IPS-15b (cell line): Measurements from ENCODE around the gene CFAP52.
"Not testable (repeated sequence)": the region's sequence is repeated elsewhere in the genome, so short reads cannot be mapped to it uniquely, and the experiment has no call there.

Source experiments
- H3K27me3 ChIP-seq: one replicate; pipeline ENCODE4 v1.6.1; 2013; ENCODE audit warnings: low read length; ENCODE audit not compliant: control insufficient read depth, insufficient read depth
- H3K36me3 ChIP-seq: one replicate; pipeline ENCODE4 v1.6.1; 2013; ENCODE audit warnings: low read length; ENCODE audit not compliant: control insufficient read depth, insufficient read depth
- H3K4me1 ChIP-seq: one replicate; pipeline ENCODE4 v1.6.1; 2013; ENCODE audit warnings: mild to moderate bottlenecking, low read length; ENCODE audit not compliant: control insufficient read depth, insufficient read depth
- H3K4me3 ChIP-seq: one replicate; pipeline ENCODE4 v1.5.1; 2013; ENCODE audit warnings: low read depth, low read length
- H3K9ac ChIP-seq: one replicate; pipeline ENCODE4 v1.6.1; 2013; ENCODE audit warnings: low read depth, mild to moderate bottlenecking, low read length
- H3K9me3 ChIP-seq: one replicate; pipeline ENCODE4 v1.6.1; 2013; ENCODE audit warnings: mild to moderate bottlenecking, low read length; ENCODE audit not compliant: control insufficient read depth, insufficient read depth

CFAP52 gene

GRCh38 chr17:9648521-9649110 is 72.2 kb downstream of the CFAP52 start:
- Histone ChIP-seq H3K9me3 (no peaks in the 10 kb centered on the region), H3K4me1 (peaks cover 13% of the 10 kb centered on the region), H3K27me3 (peaks cover 7% of the 10 kb centered on the region), H3K36me3 (no peaks in the 10 kb centered on the region), H3K9ac (no peak overlapping the region), H3K4me3 (no peak overlapping the region)

- Histone ChIP-seq H3K36me3 (peaks cover 3% of the 10 kb centered on the region), H3K9me3 (no peaks in the 10 kb centered on the region), H3K4me3 (no peak overlapping the region), H3K9ac (no peak overlapping the region), H3K27me3 (no peaks in the 10 kb centered on the region), H3K4me1 (no peaks in the 10 kb centered on the region)
Observed at GRCh38 chr17:9658593-9659211, 82.3 kb downstream of the CFAP52 start.

DNA sequence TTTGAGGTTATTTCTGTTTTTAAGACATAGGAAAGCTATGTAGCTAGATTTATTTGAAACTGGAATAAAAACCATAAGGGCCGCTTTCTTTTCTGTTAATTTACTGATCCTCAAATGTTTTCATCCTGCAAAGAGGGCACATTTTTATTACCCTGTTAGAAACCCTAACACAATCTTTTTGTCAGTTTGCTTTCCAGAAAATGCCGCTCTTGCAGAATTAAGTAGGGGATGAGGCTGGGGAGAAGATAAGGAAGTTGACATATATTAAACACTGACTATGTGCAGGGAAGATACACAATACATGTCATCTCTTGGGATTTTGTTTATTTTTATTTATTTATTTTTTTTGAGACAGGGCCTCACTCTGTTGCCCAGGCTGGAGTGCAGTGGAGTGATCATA is 84.6 kb downstream of the CFAP52 start:
- Histone ChIP-seq H3K9ac (no peak overlapping the region), H3K27me3 (no peaks in the 10 kb centered on the region), H3K36me3 (peaks cover 3% of the 10 kb centered on the region), H3K4me1 (no peaks in the 10 kb centered on the region), H3K9me3 (no peaks in the 10 kb centered on the region), H3K4me3 (no peak overlapping the region)

DNA sequence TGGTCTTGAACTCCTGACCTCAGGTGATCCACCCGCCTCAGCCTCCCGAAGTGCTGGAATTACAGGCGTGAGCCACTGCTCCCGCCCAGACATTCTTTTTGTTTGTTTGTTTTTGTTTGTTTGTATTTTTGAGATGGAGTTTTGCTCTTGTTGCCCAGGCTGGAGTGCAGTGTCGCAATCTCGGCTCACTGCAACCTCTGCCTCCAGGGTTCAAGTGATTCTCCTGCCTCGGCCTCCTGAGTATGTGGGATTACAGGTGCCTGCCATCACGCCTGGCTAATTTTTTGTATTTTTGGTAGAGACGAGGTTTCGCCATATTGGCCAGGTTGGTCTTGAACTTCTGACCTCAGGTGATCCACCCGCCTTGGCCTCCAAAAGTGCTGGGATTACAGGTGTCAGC is 87.1 kb downstream of the CFAP52 start:
- H3K9me3 ChIP-seq, H3K4me1 ChIP-seq, H3K27me3 ChIP-seq, H3K36me3 ChIP-seq, H3K9ac ChIP-seq, H3K4me3 ChIP-seq: not testable (repeated sequence)

DNA sequence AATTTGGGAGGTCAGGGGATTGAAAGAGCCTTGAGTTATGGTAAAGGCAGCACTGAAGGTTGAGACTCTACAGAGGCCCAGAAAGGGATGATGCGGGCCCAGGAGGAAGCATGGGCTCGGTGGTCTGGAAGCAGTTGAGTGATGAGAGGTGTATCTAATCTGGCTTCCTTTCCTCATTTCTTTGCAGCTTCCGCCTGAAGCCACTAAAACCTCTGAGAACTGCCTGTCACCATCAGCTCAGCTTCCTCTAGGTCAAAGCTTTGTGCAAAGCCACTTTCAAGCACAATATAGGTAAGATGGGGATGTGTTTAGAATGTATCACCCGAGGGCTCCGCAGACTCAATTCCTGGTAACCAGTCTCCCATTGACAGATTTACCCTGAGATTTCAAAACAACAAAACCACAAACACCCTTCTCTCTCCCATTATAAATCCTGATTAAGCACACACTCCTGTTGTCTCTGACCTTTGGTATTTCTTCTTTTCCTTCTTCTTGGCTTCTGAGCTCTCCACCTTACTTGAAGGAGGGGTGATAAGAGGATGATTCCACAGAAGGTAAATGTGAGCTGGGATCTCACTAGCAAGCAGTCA is 90.1 kb downstream of the CFAP52 start:
- Histone ChIP-seq H3K36me3 (peaks cover 3% of the 10 kb centered on the region), H3K9ac (no peak overlapping the region), H3K4me1 (no peaks in the 10 kb centered on the region), H3K27me3 (no peaks in the 10 kb centered on the region), H3K9me3 (no peaks in the 10 kb centered on the region), H3K4me3 (no peak overlapping the region)

GRCh38 chr17:9668517-9668916 is 92.1 kb downstream of the CFAP52 start:
- peaks cover 3% of the 10 kb centered on the region for H3K36me3 ChIP-seq
- no peaks in the 10 kb centered on the region for H3K9me3 ChIP-seq
- H3K9ac ChIP-seq = no peak overlapping the region
- no peaks in the 10 kb centered on the region for H3K27me3 ChIP-seq
- no peak overlapping the region for H3K4me3 ChIP-seq
- H3K4me1 ChIP-seq = no peaks in the 10 kb centered on the region

GRCh38 chr17:9669551-9670008 is 93.1 kb downstream of the CFAP52 start:
- Histone ChIP-seq H3K4me3 (no peak overlapping the region), H3K36me3 (peaks cover 3% of the 10 kb centered on the region), H3K27me3 (no peaks in the 10 kb centered on the region), H3K9ac (no peak overlapping the region), H3K4me1 (no peaks in the 10 kb centered on the region), H3K9me3 (no peaks in the 10 kb centered on the region)

DNA sequence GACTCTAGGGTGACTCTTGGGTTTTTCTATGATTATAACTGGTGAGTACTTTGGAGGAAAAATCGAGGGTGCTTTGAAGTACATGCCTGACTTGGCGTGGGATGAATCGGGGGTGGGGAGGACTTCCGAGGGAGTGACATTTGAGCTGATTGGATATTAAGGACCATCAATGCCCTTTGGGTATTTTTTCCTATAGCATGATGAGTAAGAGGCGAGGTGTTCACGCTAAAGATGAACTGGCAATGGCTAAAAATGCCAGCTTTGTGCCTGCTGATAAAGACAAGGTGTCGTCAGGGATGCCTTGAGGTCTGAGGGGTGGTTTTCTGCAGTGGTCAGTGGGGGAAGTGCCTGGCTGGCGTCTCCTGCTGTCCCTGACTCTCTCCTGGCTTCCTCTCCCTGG is 94.2 kb downstream of the CFAP52 start:
- no peaks in the 10 kb centered on the region for H3K27me3 ChIP-seq
- H3K4me1 ChIP-seq = no peaks in the 10 kb centered on the region
- H3K36me3 ChIP-seq = peaks cover 3% of the 10 kb centered on the region
- no peaks in the 10 kb centered on the region for H3K9me3 ChIP-seq
- no peak overlapping the region for H3K9ac ChIP-seq
- no peak overlapping the region for H3K4me3 ChIP-seq

GRCh38 chr17:9671559-9671958 is 95.1 kb downstream of the CFAP52 start:
- no peaks in the 10 kb centered on the region for H3K4me1 ChIP-seq
- H3K36me3 ChIP-seq = no peaks in the 10 kb centered on the region
- H3K9ac ChIP-seq = no peak overlapping the region
- no peaks in the 10 kb centered on the region for H3K9me3 ChIP-seq
- H3K27me3 ChIP-seq = no peaks in the 10 kb centered on the region
- H3K4me3 ChIP-seq = no peak overlapping the region

DNA sequence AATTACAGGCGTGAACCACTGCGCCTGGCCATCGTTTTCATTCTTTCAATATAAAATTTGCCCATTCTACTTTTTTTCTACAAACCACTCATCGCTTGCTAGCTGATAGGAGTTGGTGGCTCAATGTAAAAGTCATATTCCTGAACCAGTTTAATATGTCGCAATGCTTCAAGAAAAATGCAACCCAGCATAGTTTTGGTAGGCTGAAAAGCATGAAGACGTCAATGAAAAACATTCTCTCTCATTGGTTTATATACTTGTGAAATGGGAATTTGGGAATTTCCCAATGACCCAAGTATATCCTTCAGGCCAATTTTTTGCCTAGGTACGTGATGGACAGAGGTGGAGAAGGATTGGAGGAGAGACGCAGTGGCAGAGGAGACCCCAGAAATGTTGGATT is 95.8 kb downstream of the CFAP52 start:
- Histone ChIP-seq H3K36me3 (no peaks in the 10 kb centered on the region), H3K4me1 (no peaks in the 10 kb centered on the region), H3K27me3 (no peaks in the 10 kb centered on the region), H3K9me3 (no peaks in the 10 kb centered on the region), H3K4me3 (no peak overlapping the region), H3K9ac (no peak overlapping the region)

GRCh38 chr17:9672691-9673090 is 96.2 kb downstream of the CFAP52 start:
- H3K9me3 ChIP-seq = no peaks in the 10 kb centered on the region
- no peak overlapping the region for H3K9ac ChIP-seq
- H3K36me3 ChIP-seq = no peaks in the 10 kb centered on the region
- no peak overlapping the region for H3K4me3 ChIP-seq
- H3K27me3 ChIP-seq = no peaks in the 10 kb centered on the region
- no peaks in the 10 kb centered on the region for H3K4me1 ChIP-seq

DNA sequence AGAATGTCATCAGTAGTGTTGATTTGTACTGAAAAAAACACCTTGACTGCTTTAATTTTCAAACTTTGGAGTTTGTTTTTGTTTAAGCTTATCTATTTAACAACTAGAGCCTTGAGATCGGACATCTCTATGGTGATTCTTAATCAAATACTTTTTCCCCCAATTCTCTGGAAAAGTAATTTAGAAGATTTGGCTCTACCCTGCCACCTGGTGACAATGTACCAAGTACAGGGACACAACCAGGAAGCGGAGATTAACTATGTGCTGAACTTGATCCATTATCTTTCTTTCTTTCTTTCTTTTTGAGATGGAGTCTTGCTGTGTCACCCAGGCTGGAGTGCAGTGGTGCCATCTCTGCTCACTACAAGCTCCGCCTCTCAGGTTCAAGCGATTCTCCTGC is 99.6 kb downstream of the CFAP52 start:
- H3K4me3 ChIP-seq = no peak overlapping the region
- H3K4me1 ChIP-seq = no peaks in the 10 kb centered on the region
- H3K27me3 ChIP-seq = no peaks in the 10 kb centered on the region
- H3K36me3 ChIP-seq = peaks cover 3% of the 10 kb centered on the region
- no peak overlapping the region for H3K9ac ChIP-seq
- H3K9me3 ChIP-seq = no peaks in the 10 kb centered on the region
